ENCODE data around the gene BBS7. TPM values are rescaled to one million over a fixed set of nuclear protein-coding genes. Genes with fewer than 3 reads are reported as not detected.

Gene BBS7
- total RNA-seq, 2 experiments from 2014 or later = 10.7 to 25.8 TPM

- POLR2A ChIA-PET = interaction anchor here (0.8 to 1.3 kb wide), 2 partner anchors 10 to 33 kb away, joined by 3 to 4 read pairs; no protein-coding TSS in a partner anchor
- TF ChIP-seq EZH2phosphoT487 (IDR thresholded peaks at IDR 0.05; ENCODE audit: borderline replicate concordance, low read depth, low read length) = no peak
- TF ChIP-seq, protein P1, sequence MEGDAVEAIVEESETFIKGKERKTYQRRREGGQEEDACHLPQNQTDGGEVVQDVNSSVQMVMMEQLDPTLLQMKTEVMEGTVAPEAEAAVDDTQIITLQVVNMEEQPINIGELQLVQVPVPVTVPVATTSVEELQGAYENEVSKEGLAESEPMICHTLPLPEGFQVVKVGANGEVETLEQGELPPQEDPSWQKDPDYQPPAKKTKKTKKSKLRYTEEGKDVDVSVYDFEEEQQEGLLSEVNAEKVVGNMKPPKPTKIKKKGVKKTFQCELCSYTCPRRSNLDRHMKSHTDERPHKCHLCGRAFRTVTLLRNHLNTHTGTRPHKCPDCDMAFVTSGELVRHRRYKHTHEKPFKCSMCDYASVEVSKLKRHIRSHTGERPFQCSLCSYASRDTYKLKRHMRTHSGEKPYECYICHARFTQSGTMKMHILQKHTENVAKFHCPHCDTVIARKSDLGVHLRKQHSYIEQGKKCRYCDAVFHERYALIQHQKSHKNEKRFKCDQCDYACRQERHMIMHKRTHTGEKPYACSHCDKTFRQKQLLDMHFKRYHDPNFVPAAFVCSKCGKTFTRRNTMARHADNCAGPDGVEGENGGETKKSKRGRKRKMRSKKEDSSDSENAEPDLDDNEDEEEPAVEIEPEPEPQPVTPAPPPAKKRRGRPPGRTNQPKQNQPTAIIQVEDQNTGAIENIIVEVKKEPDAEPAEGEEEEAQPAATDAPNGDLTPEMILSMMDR (conservative IDR thresholded peaks at IDR 0.05; ENCODE audit: low read length) = no peak
- no peaks in the 10 kb centered on the region for H4K20me1 ChIP-seq (ENCODE audit: insufficient read depth, low read length)
- H3K9me2 ChIP-seq (ENCODE audit: insufficient read depth, low read length) = no peaks in the 10 kb centered on the region
- no peak overlapping the region for H3K27ac ChIP-seq (ENCODE audit: low read depth, low read length, poor library complexity, severe bottlenecking)
- H3K4me2 ChIP-seq (ENCODE audit: low read length) = no peak overlapping the region
- no peak overlapping the region for H3K4me3 ChIP-seq (ENCODE audit: low read depth, low read length, poor library complexity, severe bottlenecking)
- peaks cover 21% of the 10 kb centered on the region for H3K4me1 ChIP-seq (ENCODE audit: insufficient read depth, low read length, poor library complexity, severe bottlenecking)
- no TSS peak for BruUV-seq (replicated peaks)
- H2AFZ ChIP-seq (ENCODE audit: low read length) = no peak overlapping the region; the same call in 1 of the 2 replicates
- intact Hi-C loops (cut with micrococcal nuclease; ENCODE audit: unreplicated experiment) = no loop called here
- H3K36me3 ChIP-seq (ENCODE audit: insufficient read depth, low read length) = no peaks in the 10 kb centered on the region
- H3K79me2 ChIP-seq (ENCODE audit: insufficient read depth, low read depth, low read length) = no peaks in the 10 kb centered on the region
- no peaks in the 10 kb centered on the region for H3K9me3 ChIP-seq (ENCODE audit: low read length)
- CTCF ChIA-PET (ENCODE audit: unreplicated experiment) = no interaction called here
- no peak for DNase-seq (ENCODE audit: low spot score)
Measured at GRCh38 chr4:121794505-121795188, 75.6 kb downstream of the BBS7 start.

- no peaks in the 10 kb centered on the region for H3K9me2 ChIP-seq (ENCODE audit: insufficient read depth, low read length)
- POLR2A ChIA-PET = interaction anchor here (0.6 to 1.3 kb wide), 4 partner anchors 35 to 469 kb away, joined by 3 to 4 read pairs (median 3); no protein-coding TSS in a partner anchor
- CTCF ChIA-PET (ENCODE audit: unreplicated experiment) = no interaction called here
- H3K4me3 ChIP-seq (ENCODE audit: low read depth, low read length, poor library complexity, severe bottlenecking) = no peak overlapping the region
- H2AFZ ChIP-seq (ENCODE audit: low read length) = no peak overlapping the region
- H3K36me3 ChIP-seq (ENCODE audit: insufficient read depth, low read length) = no peaks in the 10 kb centered on the region
- intact Hi-C loops (cut with micrococcal nuclease; ENCODE audit: unreplicated experiment) = no loop called here
- no peaks in the 10 kb centered on the region for H3K79me2 ChIP-seq (ENCODE audit: insufficient read depth, low read depth, low read length)
- TF ChIP-seq, protein P1 (conservative IDR thresholded peaks at IDR 0.05; ENCODE audit: low read length) = no peak
- TF ChIP-seq EZH2phosphoT487 (IDR thresholded peaks at IDR 0.05; ENCODE audit: borderline replicate concordance, low read depth, low read length) = no peak
- peaks cover 15% of the 10 kb centered on the region for H3K4me1 ChIP-seq (ENCODE audit: insufficient read depth, low read length, poor library complexity, severe bottlenecking)
- no peak overlapping the region for H3K4me2 ChIP-seq (ENCODE audit: low read length)
- no peak for DNase-seq (ENCODE audit: low spot score)
- H4K20me1 ChIP-seq (ENCODE audit: insufficient read depth, low read length) = no peaks in the 10 kb centered on the region
- no TSS peak for BruUV-seq (replicated peaks)
- no peak overlapping the region for H3K27ac ChIP-seq (ENCODE audit: low read depth, low read length, poor library complexity, severe bottlenecking)
- H3K9me3 ChIP-seq (ENCODE audit: low read length) = no peaks in the 10 kb centered on the region
Measured at GRCh38 chr4:121792966-121793365, 77.3 kb downstream of the BBS7 start.

DNA sequence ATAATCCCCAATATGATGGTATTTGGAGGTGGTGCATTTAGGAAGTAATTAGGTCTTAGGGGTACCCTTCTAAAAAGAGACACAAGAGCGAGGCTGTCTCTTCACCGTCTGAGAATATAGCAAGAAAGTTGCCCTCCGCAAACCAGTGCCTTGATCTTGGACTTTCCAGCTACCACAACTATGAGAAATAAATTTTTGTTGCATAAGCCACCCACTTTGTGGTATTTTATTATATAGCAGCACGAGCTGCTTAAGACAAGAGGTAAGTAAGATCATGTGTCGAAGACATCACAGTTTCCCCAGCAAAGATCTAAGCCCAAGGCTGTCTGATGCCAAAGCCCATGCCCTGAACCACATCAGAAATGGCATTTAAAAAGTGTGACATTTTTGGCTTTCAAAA is 78.8 kb downstream of the BBS7 start:
- no peak for DNase-seq (ENCODE audit: low spot score)
- no peak overlapping the region for H3K4me3 ChIP-seq (ENCODE audit: low read depth, low read length, poor library complexity, severe bottlenecking)
- no peaks in the 10 kb centered on the region for H3K36me3 ChIP-seq (ENCODE audit: insufficient read depth, low read length)
- H3K4me2 ChIP-seq (ENCODE audit: low read length) = no peak overlapping the region
- no peaks in the 10 kb centered on the region for H3K79me2 ChIP-seq (ENCODE audit: insufficient read depth, low read depth, low read length)
- H3K9me2 ChIP-seq (ENCODE audit: insufficient read depth, low read length) = no peaks in the 10 kb centered on the region
- no TSS peak for BruUV-seq (replicated peaks)
- H2AFZ ChIP-seq (ENCODE audit: low read length) = no peak overlapping the region
- POLR2A ChIA-PET = interaction anchor here (2.2 kb wide), 1 partner anchor 10 kb away, joined by 7 read pairs; no protein-coding TSS in a partner anchor
- peaks cover 12% of the 10 kb centered on the region for H3K4me1 ChIP-seq (ENCODE audit: insufficient read depth, low read length, poor library complexity, severe bottlenecking)
- TF ChIP-seq, protein P1 (conservative IDR thresholded peaks at IDR 0.05; ENCODE audit: low read length) = no peak
- no peak for TF ChIP-seq EZH2phosphoT487 (IDR thresholded peaks at IDR 0.05; ENCODE audit: borderline replicate concordance, low read depth, low read length)
- no peaks in the 10 kb centered on the region for H4K20me1 ChIP-seq (ENCODE audit: insufficient read depth, low read length)
- no peak overlapping the region for H3K27ac ChIP-seq (ENCODE audit: low read depth, low read length, poor library complexity, severe bottlenecking)
- CTCF ChIA-PET (ENCODE audit: unreplicated experiment) = no interaction called here
- intact Hi-C loops (cut with micrococcal nuclease; ENCODE audit: unreplicated experiment) = no loop called here
- no peaks in the 10 kb centered on the region for H3K9me3 ChIP-seq (ENCODE audit: low read length)

Measured in OCI-LY7 (cell line).